Measurements from ENCODE around the gene SLC39A11. TPM values are rescaled to one million over a fixed set of nuclear protein-coding genes. Genes with fewer than 3 reads are reported as not detected.

The SLC39A11 gene
- total RNA-seq, 1 experiment from 2014 or later, result 18.9 TPM

GRCh38 chr17:72660274-72661115 is 432.0 kb downstream of the SLC39A11 start:
- Mint-ChIP-seq H3K4me3 (no peak overlapping the region), H3K27me3 (ENCODE audit: low read depth) (no peaks in the 10 kb centered on the region), H3K36me3 (no peaks in the 10 kb centered on the region), H3K27ac (no peak overlapping the region), H3K9me3 (peaks cover 4% of the 10 kb centered on the region; the same call in 1 of the 2 replicates), H3K4me1 (peaks cover 11% of the 10 kb centered on the region)
- ChIA-PET POLR2A (no interaction called here), CTCF (interaction anchor here (0.7 to 5.0 kb wide), 7 partner anchors 12 to 529 kb away, joined by 3 to 32 read pairs (median 3); no protein-coding TSS in a partner anchor)
- DNase-seq (ENCODE audit: low spot score) (no peak), ATAC-seq (no peak)
- TF ChIP-seq CBFB (CRISPR knock-in tag; IDR thresholded peaks at IDR 0.05; ENCODE audit: low read depth) (no peak), IRF2 (CRISPR knock-in tag; IDR thresholded peaks at IDR 0.05; ENCODE audit: borderline replicate concordance, low read depth) (no peak), ZNF512 (CRISPR knock-in tag; IDR thresholded peaks at IDR 0.05; ENCODE audit: borderline replicate concordance) (no peak), ATF6 (CRISPR knock-in tag; IDR thresholded peaks at IDR 0.05) (no peak), NR2C2 (CRISPR knock-in tag; IDR thresholded peaks at IDR 0.05) (no peak), ZNF423 (CRISPR knock-in tag; IDR thresholded peaks at IDR 0.05) (no peak), USF2 (CRISPR knock-in tag; IDR thresholded peaks at IDR 0.05) (no peak), ZNF263 (CRISPR knock-in tag; IDR thresholded peaks at IDR 0.05; ENCODE audit: low read depth) (no peak), ZNF671 (CRISPR knock-in tag; IDR thresholded peaks at IDR 0.05) (no peak), ZNF416 (CRISPR knock-in tag; IDR thresholded peaks at IDR 0.05) (no peak), ZNF317 (CRISPR knock-in tag; IDR thresholded peaks at IDR 0.05; ENCODE audit: borderline replicate concordance, low read depth) (no peak), ATF1 (CRISPR knock-in tag; IDR thresholded peaks at IDR 0.05) (no peak), MYBL2 (CRISPR knock-in tag; IDR thresholded peaks at IDR 0.05) (no peak), MLX (CRISPR knock-in tag; IDR thresholded peaks at IDR 0.05) (no peak), GTF2I (CRISPR knock-in tag; conservative IDR thresholded peaks at IDR 0.05) (no peak), ZNF396 (CRISPR knock-in tag; IDR thresholded peaks at IDR 0.05; ENCODE audit: borderline replicate concordance) (no peak), ZSCAN18 (CRISPR knock-in tag; IDR thresholded peaks at IDR 0.05) (no peak), FOXK1 (CRISPR knock-in tag; IDR thresholded peaks at IDR 0.05) (no peak)

GRCh38 chr17:72659811-72660210 is 432.7 kb downstream of the SLC39A11 start:
- ChIA-PET CTCF (interaction anchor here (1.3 to 5.0 kb wide), 4 partner anchors 12 to 530 kb away, joined by 3 to 32 read pairs (median 8); no protein-coding TSS in a partner anchor), POLR2A (no interaction called here)
- no peak for ATAC-seq
- no peak for DNase-seq (ENCODE audit: low spot score)
- peaks cover 11% of the 10 kb centered on the region for H3K4me1 Mint-ChIP-seq
- no peaks in the 10 kb centered on the region for H3K27me3 Mint-ChIP-seq (ENCODE audit: low read depth)
- H3K27ac Mint-ChIP-seq, result no peak overlapping the region
- no peaks in the 10 kb centered on the region for H3K36me3 Mint-ChIP-seq
- no peak overlapping the region for H3K4me3 Mint-ChIP-seq
- H3K9me3 Mint-ChIP-seq, result peaks cover 3% of the 10 kb centered on the region; the same call in 1 of the 2 replicates
- TF ChIP-seq USF1 (CRISPR knock-in tag; IDR thresholded peaks at IDR 0.05), result no peak
- TF ChIP-seq ZNF532 (CRISPR knock-in tag; IDR thresholded peaks at IDR 0.05; ENCODE audit: borderline replicate concordance), result no peak
- no peak for TF ChIP-seq NR2C2 (CRISPR knock-in tag; IDR thresholded peaks at IDR 0.05)
